ENCODE measurements around the gene DLEC1. TPM values are rescaled to one million over a fixed set of nuclear protein-coding genes. Genes with fewer than 3 reads are reported as not detected.

Gene DLEC1
- total and polyA plus RNA-seq, 2 donors (not counting 1 experiment from before 2014, with no cell fraction given), result 0.52 to 2.1 TPM

DNA sequence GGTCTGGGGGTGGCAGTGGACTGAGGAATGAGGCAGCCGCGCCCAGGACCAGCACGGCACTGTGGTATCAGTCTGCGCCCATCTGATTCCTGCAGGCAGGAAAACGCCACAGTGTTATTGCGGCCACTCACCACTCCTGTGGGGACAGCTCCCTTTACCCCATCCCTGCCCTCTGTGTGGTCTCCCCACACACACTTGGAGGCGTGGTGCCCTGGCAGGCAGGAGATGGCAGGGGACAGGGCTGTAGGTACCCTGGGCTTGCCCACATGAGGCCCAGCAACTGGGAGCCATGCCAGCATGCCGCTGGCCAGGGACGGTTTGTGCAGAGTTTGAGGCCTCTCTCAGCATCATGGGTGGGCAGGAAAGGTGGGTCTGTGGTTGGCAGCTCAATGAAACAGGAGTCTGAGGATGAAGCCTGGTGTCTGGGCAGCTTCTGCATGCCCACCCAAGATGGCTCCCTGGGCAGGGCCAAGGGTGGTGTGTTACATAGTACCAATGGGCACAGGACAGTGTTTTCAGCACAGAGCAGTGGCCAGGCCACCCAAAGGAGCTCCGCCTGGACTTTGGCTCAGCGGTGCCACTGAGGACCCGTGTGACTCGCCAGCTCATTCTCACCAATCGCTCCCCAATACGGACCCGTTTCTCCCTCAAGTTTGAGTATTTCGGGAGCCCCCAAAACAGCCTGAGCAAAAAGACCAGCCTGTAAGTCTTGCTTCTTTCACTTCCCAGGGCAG, 70.7 kb downstream of the DLEC1 start:
- Mint-ChIP-seq H3K4me1 (peaks cover 6% of the 10 kb centered on the region), H3K27me3 (peaks cover 5% of the 10 kb centered on the region), H3K9me3 (ENCODE audit: insufficient read depth) (peaks cover 4% of the 10 kb centered on the region), H3K4me3 (no peak overlapping the region), H3K27ac (no peak overlapping the region)
- Histone ChIP-seq H3K9me3 (ENCODE audit: control extremely low read depth in 1 of 3, control insufficient read depth in 2 of 3, insufficient read depth in 1 of 3, low read length in 2 of 3) (peaks cover 4 to 12% (median 5%) of the 10 kb centered on the region in 3 donors), H3K27ac (ENCODE audit: low read length in 2 of 2) (no peak overlapping the region), H3K27me3 (replicated peaks in 1 of 4; ENCODE audit: control extremely low read depth in 1 of 4, control insufficient read depth in 3 of 4, insufficient read depth in 4 of 4, low read length in 3 of 4) (peaks cover 0 to 10% (median 0%) of the 10 kb centered on the region in 4 experiments), H3K4me3 (ENCODE audit: control extremely low read depth in 1 of 5, extremely low read depth in 1 of 5, insufficient read depth in 1 of 5, low read depth in 2 of 5, low read length in 4 of 5) (no peak overlapping the region), H3K4me2 (replicated peaks; ENCODE audit: low read depth, low read length, poor library complexity, severe bottlenecking) (no peak overlapping the region), H2AFZ (ENCODE audit: insufficient read depth, low read depth, low read length, poor library complexity, severe bottlenecking) (no peak overlapping the region), H3K9ac (ENCODE audit: low read length) (no peak overlapping the region), H3K79me2 (ENCODE audit: control insufficient read depth, insufficient read depth, low read length) (no peaks in the 10 kb centered on the region), H3K4me1 (ENCODE audit: control insufficient read depth in 2 of 2, insufficient read depth in 2 of 2, low read length in 2 of 2) (peaks cover 3 to 4% of the 10 kb centered on the region in 2 donors), H3K36me3 (replicated peaks in 1 of 2; ENCODE audit: control extremely low read depth in 1 of 2, control insufficient read depth in 1 of 2, extremely low read depth in 1 of 2, insufficient read depth in 2 of 2, low read length in 1 of 2) (no peaks in the 10 kb centered on the region), H4K20me1 (ENCODE audit: control insufficient read depth, insufficient read depth, low read length, poor library complexity, severe bottlenecking) (no peaks in the 10 kb centered on the region)
- DNase-seq (no peak), ATAC-seq (ENCODE audit: low read depth) (no peak)
- CTCF ChIA-PET, result no interaction called here
- TF ChIP-seq, protein P1, sequence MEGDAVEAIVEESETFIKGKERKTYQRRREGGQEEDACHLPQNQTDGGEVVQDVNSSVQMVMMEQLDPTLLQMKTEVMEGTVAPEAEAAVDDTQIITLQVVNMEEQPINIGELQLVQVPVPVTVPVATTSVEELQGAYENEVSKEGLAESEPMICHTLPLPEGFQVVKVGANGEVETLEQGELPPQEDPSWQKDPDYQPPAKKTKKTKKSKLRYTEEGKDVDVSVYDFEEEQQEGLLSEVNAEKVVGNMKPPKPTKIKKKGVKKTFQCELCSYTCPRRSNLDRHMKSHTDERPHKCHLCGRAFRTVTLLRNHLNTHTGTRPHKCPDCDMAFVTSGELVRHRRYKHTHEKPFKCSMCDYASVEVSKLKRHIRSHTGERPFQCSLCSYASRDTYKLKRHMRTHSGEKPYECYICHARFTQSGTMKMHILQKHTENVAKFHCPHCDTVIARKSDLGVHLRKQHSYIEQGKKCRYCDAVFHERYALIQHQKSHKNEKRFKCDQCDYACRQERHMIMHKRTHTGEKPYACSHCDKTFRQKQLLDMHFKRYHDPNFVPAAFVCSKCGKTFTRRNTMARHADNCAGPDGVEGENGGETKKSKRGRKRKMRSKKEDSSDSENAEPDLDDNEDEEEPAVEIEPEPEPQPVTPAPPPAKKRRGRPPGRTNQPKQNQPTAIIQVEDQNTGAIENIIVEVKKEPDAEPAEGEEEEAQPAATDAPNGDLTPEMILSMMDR (IDR thresholded peaks at IDR 0.05), result no peak
- TF ChIP-seq EZH2 (IDR thresholded peaks at IDR 0.05; ENCODE audit: borderline replicate concordance, insufficient read depth, low read depth, low read length, poor library complexity, severe bottlenecking), result no peak
- WGBS (ENCODE audit: insufficient coverage), result 88% methylated on average over 13 of the region's 17 CpGs
- POLR2A ChIA-PET, result no interaction called here
- intact Hi-C loops (cut with micrococcal nuclease), result no loop called here

DNA sequence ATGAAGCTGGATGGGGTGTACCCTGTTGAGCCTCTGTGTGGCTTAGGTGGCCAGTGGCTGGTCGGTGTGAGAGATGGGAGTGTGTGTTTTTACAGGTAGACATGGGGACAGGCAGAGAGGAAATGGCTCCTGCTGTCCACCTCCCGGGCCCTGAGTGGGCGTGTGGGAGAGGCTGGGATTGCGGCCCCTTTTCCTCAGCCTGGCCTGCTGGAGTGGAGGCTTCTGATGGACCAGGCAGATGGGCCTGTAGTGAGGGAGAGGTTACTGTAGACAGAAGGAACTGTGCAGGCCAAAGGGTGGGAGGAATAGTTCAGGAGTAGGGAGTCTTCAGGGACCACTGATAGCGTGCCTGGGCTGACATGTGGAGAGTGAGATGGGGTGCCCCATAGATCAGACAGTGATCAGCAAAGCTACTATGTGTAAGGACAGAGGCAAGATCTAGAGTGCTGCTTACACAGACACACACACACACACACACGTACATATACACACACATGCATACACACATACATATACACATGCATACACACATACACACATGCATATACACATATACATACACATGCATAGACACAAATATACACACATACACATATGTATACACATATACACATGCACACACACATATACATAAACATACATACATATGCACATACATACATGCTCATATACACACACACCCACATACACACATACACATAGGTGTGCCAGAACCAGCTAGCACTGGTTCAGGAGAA, 71.5 kb downstream of the DLEC1 start:
- CTCF ChIA-PET, result no interaction called here
- Histone ChIP-seq H3K4me1 (ENCODE audit: control insufficient read depth in 2 of 2, insufficient read depth in 2 of 2, low read length in 2 of 2) (peaks cover 10 to 12% of the 10 kb centered on the region in 2 donors), H3K4me2 (replicated peaks; ENCODE audit: low read depth, low read length, poor library complexity, severe bottlenecking) (no peak overlapping the region), H3K4me3 (ENCODE audit: control extremely low read depth in 1 of 5, extremely low read depth in 1 of 5, insufficient read depth in 1 of 5, low read depth in 2 of 5, low read length in 4 of 5) (no peak overlapping the region), H3K9ac (ENCODE audit: low read length) (no peak overlapping the region), H2AFZ (ENCODE audit: insufficient read depth, low read depth, low read length, poor library complexity, severe bottlenecking) (no peak overlapping the region), H4K20me1 (ENCODE audit: control insufficient read depth, insufficient read depth, low read length, poor library complexity, severe bottlenecking) (no peaks in the 10 kb centered on the region), H3K27ac (ENCODE audit: low read length in 2 of 2) (no peak overlapping the region), H3K9me3 (ENCODE audit: control extremely low read depth in 1 of 3, control insufficient read depth in 2 of 3, insufficient read depth in 1 of 3, low read length in 2 of 3) (peaks cover 2 to 5% (median 4%) of the 10 kb centered on the region in 3 donors), H3K36me3 (replicated peaks in 1 of 2; ENCODE audit: control extremely low read depth in 1 of 2, control insufficient read depth in 1 of 2, extremely low read depth in 1 of 2, insufficient read depth in 2 of 2, low read length in 1 of 2) (no peaks in the 10 kb centered on the region), H3K27me3 (replicated peaks in 1 of 4; ENCODE audit: control extremely low read depth in 1 of 4, control insufficient read depth in 3 of 4, insufficient read depth in 4 of 4, low read length in 3 of 4) (peaks cover 0 to 10% (median 0%) of the 10 kb centered on the region in 4 experiments), H3K79me2 (ENCODE audit: control insufficient read depth, insufficient read depth, low read length) (no peaks in the 10 kb centered on the region)
- peaks cover 3% of the 10 kb centered on the region for H3K9me3 Mint-ChIP-seq (ENCODE audit: insufficient read depth)
- H3K4me3 Mint-ChIP-seq, result no peak overlapping the region
- peaks cover 13% of the 10 kb centered on the region for H3K4me1 Mint-ChIP-seq
- TF ChIP-seq, protein P1 (IDR thresholded peaks at IDR 0.05), result no peak
- no peak for TF ChIP-seq EZH2 (IDR thresholded peaks at IDR 0.05; ENCODE audit: borderline replicate concordance, insufficient read depth, low read depth, low read length, poor library complexity, severe bottlenecking)
- no peak overlapping the region for H3K27ac Mint-ChIP-seq
- intact Hi-C loops (cut with micrococcal nuclease), result no loop called here
- DNase-seq (no peak), ATAC-seq (ENCODE audit: low read depth) (no peak)
- H3K27me3 Mint-ChIP-seq, result peaks cover 5% of the 10 kb centered on the region
- WGBS (ENCODE audit: insufficient coverage), result 97% methylated on average over 5 of the region's 6 CpGs
- POLR2A ChIA-PET, result no interaction called here

All from B cell (primary cell).